K562 (cell line): Measurements from ENCODE around the gene LAPTM5. TPM values are rescaled to one million over a fixed set of nuclear protein-coding genes. Genes with fewer than 3 reads are reported as not detected.

Experiments
- PRDM10 ChIP-seq: fragments of 450-650 bp; IDR thresholded peaks from 2 replicates; pipeline ENCODE4 v1.6.1; 2018; ENCODE audit not compliant: partially characterized antibody
- RERE ChIP-seq: sonication (generic); formaldehyde crosslinking; IDR thresholded peaks from 2 replicates; pipeline ENCODE4 v1.8.0; 2023; ENCODE audit warnings: missing genetic modification reagents, mild to moderate bottlenecking, borderline replicate concordance
- ZBTB33 ChIP-seq: sonication (generic); formaldehyde crosslinking; IDR thresholded peaks from 2 replicates; pipeline ENCODE4 v1.8.1; 2023; ENCODE audit warnings: mild to moderate bottlenecking, missing genetic modification reagents
- ZEB2 ChIP-seq: fragments of 450-650 bp; IDR thresholded peaks from 2 replicates; pipeline ENCODE4 v1.6.1; 2016
- ZNF79 ChIP-seq: fragments of 250-450 bp; sonication (Bioruptor Pico); IDR thresholded peaks from 2 replicates; pipeline ENCODE4 v1.4.0; 2020; ENCODE audit warnings: low read depth, mild to moderate bottlenecking, moderate library complexity
- polyA plus RNA-seq, 8 experiments: library from polyadenylated mRNA; depleted of rRNA in 4 of 8; stranded (reverse) in 5 of 8; unstranded in 3 of 8; fragments of >200 nt; fragmentation: Nextera tagmentation in 2 of 8; fragmentation: Illumina TruSeq in 1 of 8; extraction: Ambion mirVana in 2 of 8; extraction: Trizol in 1 of 8; gene quantifications; 2 replicates each; pipeline versions ENCODE4 v1.2.1 to v1.2.3, GENCODE V29; 2011 to 2014; ENCODE audit warnings: inconsistent platforms in 1 of 8, missing spikeins in 1 of 8
- total RNA-seq, 7 experiments: library from RNA; depleted of rRNA in 6 of 7; stranded (reverse); fragments of >200 nt in 6 of 7; fragmentation: Illumina TruSeq in 2 of 7; extraction: Trizol in 2 of 7; gene quantifications; 2 replicates each; pipeline versions ENCODE4 v1.2.1 to v1.2.3, GENCODE V29; 2011 to 2021; ENCODE audit warnings: low replicate concordance in 1 of 7

Gene LAPTM5
- total and polyA plus RNA-seq, 9 of the 15 experiments (the other 6 are each of a cell fraction or from before 2014, with no cell fraction given) = 2.4 to 47.3 (median 20.3) TPM

GRCh38 chr1:30778154-30778978 lies 20.8 kb upstream of the LAPTM5 start (continued):
- TF ChIP-seq RERE (CRISPR knock-in tag) (no peak), ZNF79 (CRISPR knock-in tag) (peak; percentile 67; the same call in 1 of the 2 replicates), ZEB2 (peak; percentile 61; the same call in 1 of the 2 replicates), ZBTB33 (CRISPR knock-in tag) (peak; percentile 74), PRDM10 (no peak)
